Sigmoid colon (tissue), 4 donors: ENCODE data around the gene GALNS.

ENCODE experiments used
- EP300 ChIP-seq, 4 donors: sonication (generic); formaldehyde crosslinking; IDR thresholded peaks; one replicate each; pipeline ENCODE4 v1.6.1; 2017; ENCODE audit warnings: antibody characterized with exemption in 4 of 4
- POLR2A ChIP-seq, 2 donors: fragments of 450-650 bp; IDR thresholded peaks; one replicate each; pipeline ENCODE4 v1.6.1; 2016; ENCODE audit warnings: antibody characterized with exemption in 2 of 2, mild to moderate bottlenecking in 2 of 2, moderate library complexity in 2 of 2
- POLR2AphosphoS5 ChIP-seq, 4 donors: sonication (generic); formaldehyde crosslinking; IDR thresholded peaks; one replicate each; pipeline ENCODE4 v1.6.1; 2017; ENCODE audit warnings: antibody characterized with exemption in 4 of 4
- TF ChIP-seq, protein P1 (sequence below), 4 experiments: fragments of 450-650 bp in 3 of 4; fragments of 200-600 bp in 1 of 4; IDR thresholded peaks; one replicate each; pipeline ENCODE4 v1.5.1; 2016 to 2019; ENCODE audit warnings: antibody characterized with exemption in 4 of 4, mild to moderate bottlenecking in 3 of 4, moderate library complexity in 2 of 4

DNA sequence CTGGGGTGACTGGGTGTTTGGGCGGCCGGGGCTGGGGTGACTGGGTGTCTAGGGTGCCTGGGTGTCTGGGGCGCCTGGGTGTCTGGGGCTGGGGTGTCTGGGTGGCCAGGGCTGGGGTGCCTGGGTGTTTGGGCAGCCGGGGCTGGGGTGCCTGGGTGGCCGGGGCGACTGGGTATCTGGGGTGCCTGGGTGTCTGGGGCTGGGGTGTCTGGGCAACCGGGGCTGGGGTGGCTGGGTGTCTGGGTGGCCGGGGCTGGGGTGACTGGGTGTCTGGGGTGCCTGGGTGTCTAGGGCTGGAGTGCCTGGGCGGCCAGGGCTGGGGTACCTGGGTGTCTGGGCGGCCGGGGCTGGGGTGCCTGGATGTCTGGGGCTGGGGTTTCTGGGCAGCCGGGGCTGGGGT, 31.6 kb downstream of the GALNS start:
- TF ChIP-seq, protein P1, sequence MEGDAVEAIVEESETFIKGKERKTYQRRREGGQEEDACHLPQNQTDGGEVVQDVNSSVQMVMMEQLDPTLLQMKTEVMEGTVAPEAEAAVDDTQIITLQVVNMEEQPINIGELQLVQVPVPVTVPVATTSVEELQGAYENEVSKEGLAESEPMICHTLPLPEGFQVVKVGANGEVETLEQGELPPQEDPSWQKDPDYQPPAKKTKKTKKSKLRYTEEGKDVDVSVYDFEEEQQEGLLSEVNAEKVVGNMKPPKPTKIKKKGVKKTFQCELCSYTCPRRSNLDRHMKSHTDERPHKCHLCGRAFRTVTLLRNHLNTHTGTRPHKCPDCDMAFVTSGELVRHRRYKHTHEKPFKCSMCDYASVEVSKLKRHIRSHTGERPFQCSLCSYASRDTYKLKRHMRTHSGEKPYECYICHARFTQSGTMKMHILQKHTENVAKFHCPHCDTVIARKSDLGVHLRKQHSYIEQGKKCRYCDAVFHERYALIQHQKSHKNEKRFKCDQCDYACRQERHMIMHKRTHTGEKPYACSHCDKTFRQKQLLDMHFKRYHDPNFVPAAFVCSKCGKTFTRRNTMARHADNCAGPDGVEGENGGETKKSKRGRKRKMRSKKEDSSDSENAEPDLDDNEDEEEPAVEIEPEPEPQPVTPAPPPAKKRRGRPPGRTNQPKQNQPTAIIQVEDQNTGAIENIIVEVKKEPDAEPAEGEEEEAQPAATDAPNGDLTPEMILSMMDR (IDR thresholded peaks at IDR 0.05) = no peak
- TF ChIP-seq EP300 (IDR thresholded peaks at IDR 0.05) (no peak), POLR2AphosphoS5 (IDR thresholded peaks at IDR 0.05) (no peak), POLR2A (IDR thresholded peaks at IDR 0.05) (no peak)
